GM18867 (cell line): ENCODE measurements around the gene TNFRSF25.

ENCODE experiments used
- ATAC-seq: cut with Tn5 transposase; IDR thresholded peaks from one replicate; pipeline ENCODE4 v1.9.1; 2021; ENCODE audit warnings: mild to moderate bottlenecking, moderate library complexity; ENCODE audit not compliant: unreplicated experiment

TNFRSF25 gene

GRCh38 chr1:6488602-6489382 is 22.8 kb upstream of the TNFRSF25 start:
- ATAC-seq, result no peak

GRCh38 chr1:6487804-6488484 is 22.0 kb upstream of the TNFRSF25 start:
- ATAC-seq, result no peak

- no peak for ATAC-seq
Observed at GRCh38 chr1:6486433-6487011, 20.5 kb upstream of the TNFRSF25 start.

GRCh38 chr1:6485168-6486101 is 19.5 kb upstream of the TNFRSF25 start:
- no peak for ATAC-seq

GRCh38 chr1:6484826-6485167 is 18.8 kb upstream of the TNFRSF25 start:
- ATAC-seq, result no peak

GRCh38 chr1:6483761-6484117 is 17.8 kb upstream of the TNFRSF25 start:
- ATAC-seq, result no peak

- ATAC-seq, result no peak
Observed at GRCh38 chr1:6483017-6483760, 17.2 kb upstream of the TNFRSF25 start.

GRCh38 chr1:6481820-6482219 is 15.8 kb upstream of the TNFRSF25 start:
- no peak for ATAC-seq

GRCh38 chr1:6477039-6477820 is 11.3 kb upstream of the TNFRSF25 start:
- no peak for ATAC-seq

- no peak for ATAC-seq
Observed at GRCh38 chr1:6476483-6476882, 10.5 kb upstream of the TNFRSF25 start.

GRCh38 chr1:6475381-6476133 is 9.6 kb upstream of the TNFRSF25 start:
- no peak for ATAC-seq

- ATAC-seq, result no peak
Observed at GRCh38 chr1:6474815-6475282, 8.9 kb upstream of the TNFRSF25 start.

GRCh38 chr1:6473974-6474814 is 8.2 kb upstream of the TNFRSF25 start:
- no peak for ATAC-seq

- ATAC-seq, result no peak
Observed at GRCh38 chr1:6473156-6473555, 7.2 kb upstream of the TNFRSF25 start.

GRCh38 chr1:6472391-6472790 is 6.4 kb upstream of the TNFRSF25 start:
- ATAC-seq, result no peak

- no peak for ATAC-seq
Observed at GRCh38 chr1:6471970-6472368, 6.0 kb upstream of the TNFRSF25 start.

- no peak for ATAC-seq
Observed at GRCh38 chr1:6471086-6471969, 5.4 kb upstream of the TNFRSF25 start.
